Caco-2 (cell line): ENCODE results near the gene PAX9. TPM values are rescaled to one million over a fixed set of nuclear protein-coding genes. Genes with fewer than 3 reads are reported as not detected.

Experiments used
- BruUV-seq: library from RNA; stranded (reverse); fragments of 400-500 nt; replicated peaks from 2 replicates; lab custom pipeline; 2021; lab: Mats Ljungman, UMichigan
- CTCF ChIA-PET: fragments of 300-600 bp; sonication (Branson Sonifier 250); formaldehyde crosslinking; loops from one replicate; lab custom pipeline; 2022; ENCODE audit warnings: antibody characterized with exemption; lab: Charles Lee
- POLR2A ChIA-PET: fragments of 300-600 bp; sonication (Branson Sonifier 250); formaldehyde crosslinking; loops from one replicate; lab custom pipeline; 2022; ENCODE audit warnings: antibody characterized with exemption; lab: Charles Lee
- DNase-seq, 2 experiments: peaks; one replicate each; pipeline versions ENCODE4 v3.0.0 to v3.0.0-alpha.2; 2020 to 2022
- H3K27me3 ChIP-seq: replicated peaks from 2 replicates; pipeline ENCODE4 v1.6.0; 2011; ENCODE audit warnings: low read length; ENCODE audit not compliant: control insufficient read depth, insufficient read depth
- H3K36me3 ChIP-seq: 2 replicates; pipeline ENCODE4 v1.5.1; 2011; ENCODE audit warnings: low read length; ENCODE audit not compliant: control insufficient read depth, insufficient read depth
- H3K4me1 ChIP-seq: fragments of 250-450 bp; sonication (Bioruptor Pico); 2 replicates; pipeline ENCODE4 v1.5.1; 2020; ENCODE audit warnings: mild to moderate bottlenecking
- H3K4me3 ChIP-seq: 2 replicates; pipeline ENCODE4 v1.5.1; 2011; ENCODE audit warnings: low read depth, mild to moderate bottlenecking, control low read depth, low read length
- H3K9me3 ChIP-seq: fragments of 250-450 bp; sonication (Bioruptor Pico); 2 replicates; pipeline ENCODE4 v1.5.1; 2020; ENCODE audit warnings: mild to moderate bottlenecking, moderate library complexity
- H3K27ac Mint-ChIP-seq: one replicate; pipeline ENCODE4 v1.8.0; 2022; ENCODE audit warnings: mixed read lengths; ENCODE audit not compliant: unreplicated experiment
- H3K27me3 Mint-ChIP-seq: one replicate; pipeline ENCODE4 v1.8.0; 2022; ENCODE audit warnings: mixed read lengths; ENCODE audit not compliant: insufficient read depth, unreplicated experiment
- H3K36me3 Mint-ChIP-seq: one replicate; pipeline ENCODE4 v1.8.0; 2022; ENCODE audit warnings: mild to moderate bottlenecking, mixed read lengths; ENCODE audit not compliant: insufficient read depth, unreplicated experiment
- H3K4me1 Mint-ChIP-seq: one replicate; pipeline ENCODE4 v1.8.0; 2022; ENCODE audit warnings: low read depth, mixed read lengths; ENCODE audit not compliant: unreplicated experiment
- H3K4me3 Mint-ChIP-seq: one replicate; pipeline ENCODE4 v1.8.0; 2022; ENCODE audit warnings: mild to moderate bottlenecking, moderate library complexity, mixed read lengths; ENCODE audit not compliant: unreplicated experiment
- H3K9me3 Mint-ChIP-seq: one replicate; pipeline ENCODE4 v1.8.0; 2022; ENCODE audit warnings: mixed read lengths; ENCODE audit not compliant: unreplicated experiment
- CTCF ChIP-seq, 2 experiments: fragments of 200-600 bp in 1 of 2; IDR thresholded peaks; 1 replicate in 1 of 2; 2 replicates in 1 of 2; pipeline versions ENCODE4 v1.5.1 to v1.8.0; 2011 to 2022; ENCODE audit warnings: antibody characterized with exemption in 1 of 2, control low read depth in 1 of 2, inconsistent platforms in 1 of 2, low read depth in 1 of 2, low read length in 1 of 2, mild to moderate bottlenecking in 1 of 2, moderate library complexity in 1 of 2; ENCODE audit not compliant: insufficient read depth in 1 of 2, severe bottlenecking in 1 of 2, unreplicated experiment in 1 of 2
- intact Hi-C: fragments of 100-400 bp; cut with micrococcal nuclease; formaldehyde crosslinking; loops from one replicate; pipeline ENCODE4 v1.10.0; 2022; ENCODE audit not compliant: unreplicated experiment
- total RNA-seq: library from RNA; stranded (reverse); gene quantifications from 2 replicates; pipeline ENCODE4 v1.2.3, GENCODE V29; 2022

Gene PAX9
- total RNA-seq, 1 experiment from 2014 or later: 6.9 TPM

GRCh38 chr14:36666416-36667206 is 5.0 kb downstream of the PAX9 start:
- no peaks in the 10 kb centered on the region for H3K36me3 ChIP-seq
- Mint-ChIP-seq H3K27ac (no peak overlapping the region), H3K9me3 (no peaks in the 10 kb centered on the region), H3K36me3 (peaks cover 28% of the 10 kb centered on the region), H3K4me1 (no peaks in the 10 kb centered on the region), H3K27me3 (no peaks in the 10 kb centered on the region), H3K4me3 (no peak overlapping the region)
- POLR2A ChIA-PET: no interaction called here
- no TSS peak for BruUV-seq
- no peak for DNase-seq
- TF ChIP-seq CTCF (IDR thresholded peaks at IDR 0.05; ENCODE audit: insufficient read depth in 1 of 2, low read depth in 1 of 2, low read length in 1 of 2, severe bottlenecking in 1 of 2, unreplicated experiment in 1 of 2): no peak
- intact Hi-C loops: no loop called here
- no peaks in the 10 kb centered on the region; the same call in 1 of the 2 replicates for H3K4me1 ChIP-seq
- H3K9me3 ChIP-seq: no peaks in the 10 kb centered on the region; the same call in 1 of the 2 replicates
- H3K4me3 ChIP-seq: no peak overlapping the region
- CTCF ChIA-PET: no interaction called here
- H3K27me3 ChIP-seq: no peaks in the 10 kb centered on the region

- Mint-ChIP-seq H3K27me3 (no peaks in the 10 kb centered on the region), H3K27ac (no peak overlapping the region), H3K4me1 (no peaks in the 10 kb centered on the region), H3K4me3 (no peak overlapping the region), H3K36me3 (peaks cover 18% of the 10 kb centered on the region), H3K9me3 (no peaks in the 10 kb centered on the region)
- Histone ChIP-seq H3K9me3 (no peaks in the 10 kb centered on the region; the same call in 1 of the 2 replicates), H3K4me3 (no peak overlapping the region), H3K36me3 (no peaks in the 10 kb centered on the region), H3K4me1 (no peaks in the 10 kb centered on the region; the same call in 1 of the 2 replicates), H3K27me3 (no peaks in the 10 kb centered on the region)
- intact Hi-C loops: no loop called here
- CTCF ChIA-PET: no interaction called here
- DNase-seq: no peak
- no TSS peak for BruUV-seq
- no peak for TF ChIP-seq CTCF (IDR thresholded peaks at IDR 0.05; ENCODE audit: insufficient read depth in 1 of 2, low read depth in 1 of 2, low read length in 1 of 2, severe bottlenecking in 1 of 2, unreplicated experiment in 1 of 2)
- POLR2A ChIA-PET: no interaction called here
These were observed 6.0 kb downstream of the PAX9 start for GRCh38 chr14:36667679-36668078.

- no peak for DNase-seq
- Histone ChIP-seq H3K27me3 (no peaks in the 10 kb centered on the region), H3K9me3 (no peaks in the 10 kb centered on the region; the same call in 1 of the 2 replicates), H3K4me1 (no peaks in the 10 kb centered on the region), H3K4me3 (no peak overlapping the region), H3K36me3 (no peaks in the 10 kb centered on the region)
- ChIA-PET POLR2A (no interaction called here), CTCF (no interaction called here)
- BruUV-seq: no TSS peak
- H3K4me3 Mint-ChIP-seq: no peak overlapping the region
- H3K27me3 Mint-ChIP-seq: no peaks in the 10 kb centered on the region
- H3K4me1 Mint-ChIP-seq: no peaks in the 10 kb centered on the region
- H3K36me3 Mint-ChIP-seq: no peaks in the 10 kb centered on the region
- no peaks in the 10 kb centered on the region for H3K9me3 Mint-ChIP-seq
- no peak overlapping the region for H3K27ac Mint-ChIP-seq
- no peak for TF ChIP-seq CTCF (IDR thresholded peaks at IDR 0.05; ENCODE audit: insufficient read depth in 1 of 2, low read depth in 1 of 2, low read length in 1 of 2, severe bottlenecking in 1 of 2, unreplicated experiment in 1 of 2)
- intact Hi-C loops: no loop called here
These were observed 9.5 kb downstream of the PAX9 start for GRCh38 chr14:36671149-36671548.
